Measurements from ENCODE around the gene POLR1G.

DNA sequence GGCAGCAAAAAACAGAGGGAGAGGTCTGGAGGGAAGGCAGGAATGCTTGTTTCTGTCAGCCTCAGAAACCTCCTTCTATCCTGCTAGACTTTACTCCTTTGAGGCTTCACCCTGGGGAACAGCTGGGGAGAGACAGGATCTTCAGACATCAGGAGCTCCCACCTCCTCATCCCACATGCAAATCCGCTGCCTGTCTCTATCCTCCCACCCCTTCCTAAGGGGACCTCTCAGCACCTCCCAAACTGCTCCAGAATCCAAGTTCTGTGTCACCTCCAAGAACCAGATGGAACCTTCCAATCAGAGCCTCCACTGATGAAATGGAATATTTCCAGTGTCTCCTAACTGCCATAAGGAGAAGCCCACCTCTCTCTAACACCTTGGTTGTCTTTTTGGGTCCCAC, 26.3 kb upstream of the POLR1G start:
- TF ChIP-seq, protein P1, sequence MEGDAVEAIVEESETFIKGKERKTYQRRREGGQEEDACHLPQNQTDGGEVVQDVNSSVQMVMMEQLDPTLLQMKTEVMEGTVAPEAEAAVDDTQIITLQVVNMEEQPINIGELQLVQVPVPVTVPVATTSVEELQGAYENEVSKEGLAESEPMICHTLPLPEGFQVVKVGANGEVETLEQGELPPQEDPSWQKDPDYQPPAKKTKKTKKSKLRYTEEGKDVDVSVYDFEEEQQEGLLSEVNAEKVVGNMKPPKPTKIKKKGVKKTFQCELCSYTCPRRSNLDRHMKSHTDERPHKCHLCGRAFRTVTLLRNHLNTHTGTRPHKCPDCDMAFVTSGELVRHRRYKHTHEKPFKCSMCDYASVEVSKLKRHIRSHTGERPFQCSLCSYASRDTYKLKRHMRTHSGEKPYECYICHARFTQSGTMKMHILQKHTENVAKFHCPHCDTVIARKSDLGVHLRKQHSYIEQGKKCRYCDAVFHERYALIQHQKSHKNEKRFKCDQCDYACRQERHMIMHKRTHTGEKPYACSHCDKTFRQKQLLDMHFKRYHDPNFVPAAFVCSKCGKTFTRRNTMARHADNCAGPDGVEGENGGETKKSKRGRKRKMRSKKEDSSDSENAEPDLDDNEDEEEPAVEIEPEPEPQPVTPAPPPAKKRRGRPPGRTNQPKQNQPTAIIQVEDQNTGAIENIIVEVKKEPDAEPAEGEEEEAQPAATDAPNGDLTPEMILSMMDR (IDR thresholded peaks at IDR 0.05): no peak
- TF ChIP-seq POLR2A (IDR thresholded peaks at IDR 0.05): no peak

All from uterus (tissue), 2 donors.